Pons (tissue), 1 donor: ENCODE measurements around the gene PPP2R5C.

Source experiments
- DNase-seq: peaks from one replicate; pipeline ENCODE4 v3.0.0-alpha.2; 2016; ENCODE audit warnings: low spot score

PPP2R5C gene

GRCh38 chr14:101917413-101918017, 156.0 kb downstream of the PPP2R5C start:
- no peak for DNase-seq

- no peak for DNase-seq
Observed at GRCh38 chr14:101918065-101918989, 156.8 kb downstream of the PPP2R5C start.

- DNase-seq, result no peak
Observed at GRCh38 chr14:101920271-101920670, 158.8 kb downstream of the PPP2R5C start.

- no peak for DNase-seq
Observed at GRCh38 chr14:101922866-101923265, 161.4 kb downstream of the PPP2R5C start.

GRCh38 chr14:101925152-101925551, 163.6 kb downstream of the PPP2R5C start:
- no peak for DNase-seq

GRCh38 chr14:101926085-101926484, 164.6 kb downstream of the PPP2R5C start:
- DNase-seq, result no peak

GRCh38 chr14:101926620-101927019, 165.1 kb downstream of the PPP2R5C start:
- DNase-seq, result no peak

- DNase-seq, result peak; percentile 23
Observed at GRCh38 chr14:101927859-101928258, 166.3 kb downstream of the PPP2R5C start.

- no peak for DNase-seq
Observed at GRCh38 chr14:101928415-101928841, 166.9 kb downstream of the PPP2R5C start.

- DNase-seq, result no peak
Observed at GRCh38 chr14:101929096-101929495, 167.6 kb downstream of the PPP2R5C start.

GRCh38 chr14:101929946-101930345, 168.4 kb downstream of the PPP2R5C start:
- DNase-seq, result no peak

GRCh38 chr14:101932673-101933072, 171.2 kb downstream of the PPP2R5C start:
- DNase-seq, result no peak

GRCh38 chr14:101933209-101933608, 171.7 kb downstream of the PPP2R5C start:
- DNase-seq, result no peak

GRCh38 chr14:101934601-101935150, 173.2 kb downstream of the PPP2R5C start:
- DNase-seq, result no peak

GRCh38 chr14:101937926-101938767, 176.6 kb downstream of the PPP2R5C start:
- DNase-seq, result no peak

- no peak for DNase-seq
Observed at GRCh38 chr14:101939646-101940170, 178.2 kb downstream of the PPP2R5C start.

- DNase-seq, result no peak
Observed at GRCh38 chr14:101944451-101944850, 182.9 kb downstream of the PPP2R5C start.

- DNase-seq, result no peak
Observed at GRCh38 chr14:101945171-101945570, 183.7 kb downstream of the PPP2R5C start.

- no peak for DNase-seq
Observed at GRCh38 chr14:101947577-101947903, 186.0 kb downstream of the PPP2R5C start.

GRCh38 chr14:101947904-101948665, 186.6 kb downstream of the PPP2R5C start:
- DNase-seq, result peak; percentile 100

- DNase-seq, result no peak
Observed at GRCh38 chr14:101948666-101949216, 187.2 kb downstream of the PPP2R5C start.
